ENCODE measurements around the gene TAP2. TPM values are rescaled to one million over a fixed set of nuclear protein-coding genes. Genes with fewer than 3 reads are reported as not detected.

Gene TAP2
- total RNA-seq, 1 donor from 2014 or later: 19.9 TPM

GRCh38 chr6:32842021-32842650, 3.6 kb upstream of the TAP2 start:
- Histone ChIP-seq H3K4me3 (no peak overlapping the region), H3K9me3 (no peaks in the 10 kb centered on the region), H3K4me1 (peaks cover 35% of the 10 kb centered on the region), H3K27me3 (no peaks in the 10 kb centered on the region), H3K36me3 (peaks cover 0 to 17% of the 10 kb centered on the region in 2 donors), H3K27ac (peak overlapping the region; percentile 99)
- no peak for DNase-seq (ENCODE audit: extremely low spot score in 2 of 2)
- intact Hi-C loops (cut with DNase I): loop anchor here (5.0 kb wide), 1 partner anchor 130 kb away; no protein-coding TSS in a partner anchor
- no peak for TF ChIP-seq POLR2AphosphoS5 (IDR thresholded peaks at IDR 0.05; ENCODE audit: insufficient read depth in 1 of 2, low read depth in 1 of 2)
- no peak for TF ChIP-seq POLR2A (IDR thresholded peaks at IDR 0.05)
- TF ChIP-seq CTCF (IDR thresholded peaks at IDR 0.05): no peak

GRCh38 chr6:32840604-32841246, 2.2 kb upstream of the TAP2 start:
- no peak for DNase-seq (ENCODE audit: extremely low spot score in 2 of 2)
- peaks cover 0 to 7% of the 10 kb centered on the region in 2 donors for H3K36me3 ChIP-seq
- no peak for TF ChIP-seq POLR2AphosphoS5 (IDR thresholded peaks at IDR 0.05; ENCODE audit: insufficient read depth in 1 of 2, low read depth in 1 of 2)
- no peak for TF ChIP-seq CTCF (IDR thresholded peaks at IDR 0.05)
- no peak for TF ChIP-seq POLR2A (IDR thresholded peaks at IDR 0.05)
- H3K27me3 ChIP-seq: no peaks in the 10 kb centered on the region
- peaks cover 44% of the 10 kb centered on the region for H3K4me1 ChIP-seq
- no peaks in the 10 kb centered on the region for H3K9me3 ChIP-seq
- peak overlapping the region; percentile 25 for H3K27ac ChIP-seq
- H3K4me3 ChIP-seq: no peak overlapping the region
- intact Hi-C loops (cut with DNase I): loop anchor here (5.0 kb wide), 1 partner anchor 132 kb away; no protein-coding TSS in a partner anchor

- Histone ChIP-seq H3K4me1 (peaks cover 36% of the 10 kb centered on the region), H3K27me3 (no peaks in the 10 kb centered on the region), H3K4me3 (no peak overlapping the region), H3K36me3 (peaks cover 0 to 19% of the 10 kb centered on the region in 2 donors), H3K9me3 (no peaks in the 10 kb centered on the region), H3K27ac (peak overlapping the region; percentile 92)
- TF ChIP-seq POLR2A (IDR thresholded peaks at IDR 0.05) (no peak), POLR2AphosphoS5 (IDR thresholded peaks at IDR 0.05; ENCODE audit: insufficient read depth in 1 of 2, low read depth in 1 of 2) (no peak), CTCF (IDR thresholded peaks at IDR 0.05) (no peak)
- intact Hi-C loops (cut with DNase I): no loop called here
- DNase-seq (ENCODE audit: extremely low spot score in 2 of 2): no peak
These were observed 817 bp upstream of the TAP2 start for GRCh38 chr6:32839356-32839755.

- Histone ChIP-seq H3K9me3 (no peaks in the 10 kb centered on the region), H3K27ac (peak overlapping the region; percentile 92), H3K27me3 (no peaks in the 10 kb centered on the region), H3K36me3 (peaks cover 0 to 19% of the 10 kb centered on the region in 2 donors), H3K4me1 (peaks cover 27% of the 10 kb centered on the region), H3K4me3 (peak overlapping the region; percentile 59 to 70)
- intact Hi-C loops (cut with DNase I): no loop called here
- TF ChIP-seq POLR2AphosphoS5 (IDR thresholded peaks at IDR 0.05; ENCODE audit: insufficient read depth in 1 of 2, low read depth in 1 of 2) (no peak), CTCF (IDR thresholded peaks at IDR 0.05) (no peak), POLR2A (IDR thresholded peaks at IDR 0.05) (no peak)
- no peak for DNase-seq (ENCODE audit: extremely low spot score in 2 of 2)
These were observed 857 bp downstream of the TAP2 start for GRCh38 chr6:32837651-32838113.

- peaks cover 0 to 23% of the 10 kb centered on the region in 2 donors for H3K36me3 ChIP-seq
- DNase-seq (ENCODE audit: extremely low spot score in 2 of 2): no peak
- no peaks in the 10 kb centered on the region for H3K27me3 ChIP-seq
- peaks cover 19% of the 10 kb centered on the region for H3K4me1 ChIP-seq
- no peak overlapping the region for H3K4me3 ChIP-seq
- H3K9me3 ChIP-seq: no peaks in the 10 kb centered on the region
- intact Hi-C loops (cut with DNase I): no loop called here
- H3K27ac ChIP-seq: no peak overlapping the region
- TF ChIP-seq POLR2A (IDR thresholded peaks at IDR 0.05): no peak
- no peak for TF ChIP-seq POLR2AphosphoS5 (IDR thresholded peaks at IDR 0.05; ENCODE audit: insufficient read depth in 1 of 2, low read depth in 1 of 2)
- no peak for TF ChIP-seq CTCF (IDR thresholded peaks at IDR 0.05)
These were observed 1.7 kb downstream of the TAP2 start for GRCh38 chr6:32836873-32837272.
